T1000 (cell line): ENCODE data around the gene SORCS2.
A peak's percentile ranks its signal among the peaks of the same experiment; 100 is the strongest.

Experiments
- DNase-seq: peaks from one replicate; lab custom pipeline; 2025; ENCODE audit warnings: mixed read lengths; lab: John Stamatoyannopoulos, UW

The SORCS2 gene

DNA sequence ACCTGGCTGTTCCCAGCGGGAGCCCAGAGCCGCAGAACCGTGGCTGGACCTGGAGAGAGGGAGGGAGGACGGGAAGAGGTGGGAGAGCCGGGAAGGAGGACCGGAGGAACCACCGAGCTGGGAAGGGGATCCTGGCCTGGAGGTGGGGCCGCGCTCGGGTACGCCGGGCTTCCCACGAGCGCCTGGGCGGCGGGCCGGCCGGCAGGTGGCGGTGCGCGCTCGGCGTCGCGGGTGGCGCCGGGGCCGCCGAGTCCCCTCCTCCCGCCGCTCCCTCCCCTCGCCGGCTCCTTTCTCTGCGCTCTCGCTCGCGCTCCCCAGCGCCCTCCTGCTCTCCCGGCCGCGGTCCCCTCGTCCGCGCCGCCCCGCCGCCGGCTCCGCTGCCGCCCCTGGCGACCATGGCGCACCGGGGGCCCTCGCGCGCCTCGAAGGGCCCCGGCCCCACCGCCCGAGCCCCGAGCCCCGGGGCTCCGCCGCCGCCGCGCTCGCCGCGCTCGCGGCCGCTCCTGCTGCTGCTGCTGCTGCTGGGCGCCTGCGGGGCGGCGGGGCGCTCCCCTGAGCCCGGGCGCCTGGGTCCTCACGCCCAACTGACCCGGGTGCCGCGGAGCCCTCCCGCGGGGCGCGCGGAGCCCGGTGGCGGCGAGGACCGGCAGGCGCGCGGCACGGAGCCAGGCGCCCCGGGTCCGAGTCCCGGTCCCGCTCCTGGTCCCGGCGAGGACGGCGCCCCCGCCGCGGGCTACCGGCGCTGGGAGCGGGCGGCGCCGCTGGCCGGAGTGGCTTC is at the start of gene SORCS2:
TSS of gene SORCS2 (plus strand) at position 287 of the 778 bp plus-strand sequence.
- peak; percentile 53 for DNase-seq

DNA sequence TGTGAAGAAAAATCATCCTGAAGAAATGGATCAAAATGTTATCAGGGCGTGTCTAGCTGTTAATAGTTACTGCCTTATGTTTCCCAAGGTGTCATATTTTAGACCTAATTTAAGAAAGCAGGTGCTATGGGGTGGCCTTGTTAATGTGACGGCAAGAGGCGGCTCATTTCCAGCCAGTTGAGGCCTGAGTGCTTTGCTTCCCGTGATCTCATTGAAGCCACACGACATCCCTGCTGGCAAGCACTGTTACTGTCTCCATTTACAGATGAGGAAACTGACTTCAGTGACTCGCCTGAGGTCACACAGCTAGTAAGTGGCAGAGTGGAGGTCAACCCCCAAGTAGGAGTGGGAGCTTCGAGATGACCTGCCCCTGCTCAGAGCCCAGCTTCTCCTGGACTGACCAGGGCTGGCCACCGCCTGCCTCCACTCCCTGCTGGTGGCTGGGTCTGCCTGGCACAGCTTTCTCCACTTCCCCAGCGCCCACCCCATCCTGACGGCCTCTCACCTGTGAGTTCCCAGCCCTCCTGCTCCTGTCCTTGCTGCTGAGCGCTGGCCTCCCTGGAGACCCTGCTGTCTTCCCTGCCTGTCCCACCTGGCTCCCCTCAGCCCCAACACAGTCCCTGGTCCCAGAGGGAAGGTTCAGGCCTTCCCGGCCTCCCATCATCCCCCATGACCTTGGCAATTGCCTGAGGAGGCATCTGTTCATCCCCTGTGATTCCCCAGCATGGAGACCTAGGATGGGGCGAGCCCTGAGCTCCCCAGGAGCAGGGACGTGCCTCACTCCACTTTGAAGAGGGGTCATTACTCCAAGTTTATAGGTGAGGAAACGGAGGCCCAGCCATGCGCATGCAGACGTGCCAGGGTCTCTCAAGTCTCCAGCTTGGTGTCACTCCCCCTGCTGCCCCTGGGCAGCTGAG is 47.7 kb upstream of the SORCS2 start:
- DNase-seq, result no peak

DNA sequence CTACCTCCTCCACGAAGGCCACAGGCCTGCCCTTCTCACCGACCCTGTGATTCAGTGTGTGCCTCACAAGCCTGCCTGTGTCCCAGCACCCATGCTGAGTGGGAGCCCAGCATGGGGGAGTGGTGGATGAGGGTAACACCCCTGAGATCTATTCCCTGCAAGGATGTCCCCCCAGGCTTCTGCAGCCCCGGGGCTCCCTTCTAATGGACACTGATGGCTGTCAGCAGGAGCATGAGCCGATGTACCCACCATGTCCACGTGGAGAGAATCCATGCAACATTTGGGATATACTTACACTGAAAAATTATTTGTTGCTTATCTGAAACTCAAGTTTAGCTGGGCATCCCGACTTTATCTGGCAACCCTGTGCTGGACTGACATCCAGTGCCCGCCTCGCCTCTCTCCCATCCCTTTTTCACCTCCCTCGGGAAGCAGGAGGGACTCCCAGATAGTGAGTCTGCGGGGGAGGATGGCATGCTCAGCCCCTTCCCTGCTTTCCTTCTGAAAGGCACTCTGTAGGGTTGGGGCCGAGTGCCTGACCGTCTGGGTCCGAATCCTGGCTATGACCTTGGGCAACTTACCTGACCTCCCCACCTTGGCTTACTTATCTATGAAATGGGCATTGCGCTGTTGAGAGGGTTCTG is 46.9 kb upstream of the SORCS2 start:
- DNase-seq, result no peak

DNA sequence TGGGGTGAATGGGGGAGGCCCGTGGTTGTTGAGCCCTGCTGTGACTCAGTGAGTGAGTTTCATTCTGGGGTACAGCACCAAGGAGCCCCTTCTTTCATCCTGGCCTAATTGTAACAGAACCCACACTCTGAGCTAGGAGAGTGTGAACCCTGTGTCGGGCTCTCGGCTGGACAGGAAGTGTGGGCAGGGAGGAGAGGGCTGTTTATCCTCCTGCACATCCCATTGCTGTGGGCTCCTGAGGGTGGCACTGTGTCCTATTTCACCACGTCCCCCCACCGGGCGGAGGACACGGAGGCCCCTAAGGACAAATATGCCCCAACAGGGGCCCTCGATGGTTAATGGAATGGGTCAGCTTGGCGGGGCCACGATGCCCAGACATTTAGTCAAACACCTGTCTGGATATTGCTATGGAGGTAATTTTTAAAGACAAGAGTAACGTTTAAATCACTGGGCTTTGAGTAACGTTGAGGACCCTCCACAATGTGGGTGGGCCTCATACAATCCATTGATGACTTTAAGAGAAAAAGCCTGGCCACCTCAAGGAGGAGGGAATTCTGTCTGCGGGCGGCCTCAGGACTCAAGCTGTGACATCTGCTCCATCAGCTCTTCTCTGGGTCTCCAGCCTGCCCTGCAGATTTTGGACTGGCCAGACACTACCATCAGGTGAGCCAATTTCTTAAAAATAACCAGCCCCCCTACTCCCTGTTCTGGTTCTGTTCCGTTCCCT is 46.1 kb upstream of the SORCS2 start:
- DNase-seq, result no peak

DNA sequence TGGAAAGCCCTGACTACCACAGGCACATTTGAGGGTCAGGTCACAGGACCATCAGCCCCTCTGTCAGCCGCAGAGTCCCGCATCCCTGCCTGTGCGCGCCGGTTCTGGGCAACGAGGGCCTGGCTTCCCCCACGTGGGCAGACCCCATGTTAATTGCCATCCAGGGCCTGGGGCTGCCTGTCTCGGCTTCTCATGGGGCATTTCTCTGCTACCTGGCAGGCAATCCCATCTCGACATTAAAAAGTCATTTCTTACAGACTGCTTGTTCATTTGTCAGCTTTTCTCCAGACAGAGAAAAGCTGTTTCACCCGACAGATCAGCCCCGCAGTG is 45.6 kb upstream of the SORCS2 start:
- no peak for DNase-seq

DNA sequence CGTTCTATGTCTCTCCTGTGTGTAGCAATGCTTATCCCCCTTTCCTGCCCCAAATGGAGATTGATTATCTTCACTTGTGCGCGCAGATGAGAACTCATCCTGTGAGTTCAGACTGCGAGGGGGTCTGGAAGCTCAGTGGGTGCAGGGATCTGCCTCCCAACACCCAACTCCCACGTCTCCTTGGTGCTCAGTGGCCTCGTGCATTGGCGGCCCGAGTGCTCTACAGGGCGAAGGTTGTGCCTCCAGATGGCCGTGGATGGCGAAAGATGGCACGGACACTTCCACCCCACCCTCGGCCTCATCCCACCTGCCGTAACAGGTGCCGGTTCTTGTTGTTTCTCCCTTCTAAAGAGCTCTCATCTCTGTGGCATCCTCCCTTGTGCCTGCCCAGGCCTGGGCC is 45.1 kb upstream of the SORCS2 start:
- no peak for DNase-seq

DNA sequence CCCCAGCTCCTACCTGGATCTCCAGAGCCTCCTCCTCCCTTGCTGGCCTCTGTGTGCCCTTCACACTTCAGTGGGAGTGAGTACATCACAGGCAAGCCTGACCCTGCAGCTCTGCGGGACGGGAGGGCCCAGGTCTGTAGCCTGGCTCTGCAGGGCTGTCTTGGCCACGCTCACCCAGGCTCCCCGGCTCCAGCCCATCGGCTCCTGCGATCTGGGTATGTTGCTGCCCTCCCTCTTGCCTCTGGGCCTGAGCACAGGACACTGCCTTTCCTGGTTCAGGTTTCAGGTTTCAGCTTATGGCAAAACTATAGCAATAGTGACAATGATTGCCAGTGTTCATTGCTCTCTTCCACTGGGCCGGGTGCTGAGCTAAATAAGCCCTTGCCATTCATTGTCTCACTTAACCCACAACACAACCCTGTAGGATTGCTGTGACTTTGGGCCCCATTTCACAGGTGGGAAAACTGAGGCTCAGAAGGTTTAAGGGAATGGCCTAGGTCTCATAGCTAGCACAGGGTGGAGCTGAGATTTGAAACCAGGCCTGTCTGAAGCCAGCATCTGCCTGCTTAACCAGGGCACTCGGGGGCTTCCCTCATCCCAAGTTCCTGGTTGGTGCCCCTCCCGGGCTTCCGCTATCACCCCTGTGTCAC is 44.6 kb upstream of the SORCS2 start:
- DNase-seq, result no peak

DNA sequence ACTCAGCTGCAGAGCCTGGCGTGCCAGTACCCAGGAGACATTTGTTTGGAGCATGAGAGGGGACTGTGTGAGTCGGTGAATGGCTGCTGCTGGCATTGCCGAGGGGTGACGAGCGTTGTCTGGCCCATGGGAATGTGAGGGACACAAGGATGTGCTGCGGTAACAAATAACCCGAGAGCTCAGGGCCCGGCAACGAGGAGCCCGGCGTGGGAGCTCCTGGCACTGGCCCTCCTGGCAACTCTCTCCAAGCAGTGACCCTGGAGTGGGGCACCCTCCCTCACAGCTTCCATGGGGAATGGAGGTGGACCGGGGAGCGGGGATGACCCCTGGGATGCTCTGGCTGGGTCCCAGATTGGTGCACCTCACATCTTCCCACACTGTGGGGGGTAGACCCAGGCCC is 44.0 kb upstream of the SORCS2 start:
- DNase-seq, result no peak

DNA sequence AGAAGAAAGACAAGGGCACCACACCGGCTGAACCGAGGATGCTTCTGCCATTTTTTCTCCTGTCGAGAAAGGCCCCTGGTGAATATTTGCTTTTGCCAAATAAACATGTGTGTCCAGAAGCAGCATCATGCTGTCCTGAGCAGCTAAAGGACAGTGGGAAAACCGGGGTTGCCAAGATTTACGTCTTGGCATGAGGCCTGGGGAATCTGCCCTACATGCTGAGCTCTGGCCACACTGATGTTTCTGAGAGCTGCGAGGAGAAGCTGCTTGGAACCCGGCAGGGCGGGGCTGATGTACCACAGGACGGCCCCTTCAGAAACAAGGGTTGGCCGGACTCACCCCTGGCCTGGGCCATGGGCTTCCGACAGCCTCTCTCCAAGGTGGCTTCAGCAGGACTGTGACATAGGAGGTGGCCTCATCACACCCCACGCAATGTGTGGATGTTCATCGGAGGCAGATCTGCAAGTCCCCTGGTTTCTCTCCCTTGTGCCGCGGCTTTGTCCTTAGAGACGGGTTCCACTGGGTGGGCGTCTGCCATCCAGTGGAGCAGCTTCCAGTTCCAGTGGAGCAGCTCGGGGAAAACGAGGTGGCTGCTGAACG is 42.2 kb upstream of the SORCS2 start:
- no peak for DNase-seq

DNA sequence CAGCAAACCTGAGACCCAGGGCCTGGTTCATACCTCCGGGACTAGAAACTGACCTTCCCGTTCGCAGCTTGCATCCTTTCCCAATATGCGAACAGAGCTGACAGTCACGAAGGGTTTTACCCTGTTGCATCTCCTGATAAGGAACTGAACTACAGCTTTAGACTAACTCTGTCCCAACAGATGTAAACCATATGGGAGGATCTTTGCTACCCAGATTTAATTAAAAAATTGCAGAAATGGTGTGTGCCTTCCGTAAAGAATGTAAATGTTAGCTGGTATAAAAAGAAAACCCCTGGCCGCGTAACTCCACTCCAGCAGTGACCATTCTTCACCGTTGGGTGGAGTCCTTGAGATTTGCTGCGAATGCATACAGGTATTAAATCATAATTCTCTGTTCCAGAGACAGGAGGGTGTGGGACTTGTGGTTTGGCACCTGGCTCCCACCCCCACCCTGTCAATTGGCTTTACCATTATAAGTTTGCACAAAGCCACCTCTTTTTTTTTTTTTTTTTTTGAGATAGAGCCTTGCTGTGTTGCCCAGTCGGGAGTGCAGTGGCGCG is 40.6 kb upstream of the SORCS2 start:
- DNase-seq, result no peak

DNA sequence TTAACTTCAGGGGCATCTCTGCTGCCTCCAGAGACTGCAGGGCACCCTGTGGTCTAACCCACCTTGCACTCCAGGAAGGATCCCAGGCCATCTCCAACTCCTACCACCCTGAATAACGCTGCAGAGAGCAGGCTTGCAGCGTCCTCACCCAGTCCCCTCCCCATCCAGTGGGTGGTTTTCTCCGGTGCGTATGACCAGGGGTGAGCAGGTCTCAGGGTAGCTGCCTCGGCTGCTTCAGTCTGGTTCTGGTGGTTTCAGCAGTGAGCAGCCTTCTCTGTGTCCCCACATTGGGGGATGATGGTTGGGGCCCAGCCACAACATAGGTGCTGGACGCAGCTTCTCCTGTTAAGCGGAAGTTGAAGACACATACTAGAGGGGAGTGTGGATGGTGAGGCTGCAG is 38.6 kb upstream of the SORCS2 start:
- no peak for DNase-seq

DNA sequence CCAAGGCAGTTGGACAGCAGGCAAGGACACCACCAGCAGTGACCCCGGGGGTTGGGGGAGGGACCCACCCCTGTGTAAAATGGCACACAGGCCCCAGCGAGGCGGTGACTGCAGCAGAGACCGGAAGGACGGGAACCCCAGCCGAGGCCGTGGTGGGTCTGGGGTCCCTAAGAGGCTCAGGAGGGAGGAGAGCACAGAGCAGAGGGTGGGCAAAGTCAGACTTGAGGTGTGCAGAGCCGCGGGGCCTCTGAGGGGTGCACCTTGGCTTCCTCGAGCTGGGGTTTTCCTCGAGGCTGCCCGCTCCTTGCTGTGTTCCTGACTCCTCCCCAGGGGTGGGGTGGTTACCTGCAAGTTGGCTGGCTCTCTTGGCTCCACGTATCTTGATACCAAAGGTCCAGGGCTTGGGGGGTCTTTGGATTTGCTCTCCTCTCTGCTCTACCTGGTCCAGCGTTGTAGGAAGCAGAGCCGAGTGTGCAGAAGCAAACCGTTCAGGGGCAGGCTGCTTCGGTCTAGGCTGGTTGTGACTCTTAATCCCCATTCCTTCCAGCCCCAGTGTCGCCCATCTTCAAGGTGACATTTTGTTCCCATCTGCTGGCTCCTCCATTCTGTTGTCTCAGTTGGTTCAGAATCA is 37.9 kb upstream of the SORCS2 start:
- DNase-seq, result no peak

DNA sequence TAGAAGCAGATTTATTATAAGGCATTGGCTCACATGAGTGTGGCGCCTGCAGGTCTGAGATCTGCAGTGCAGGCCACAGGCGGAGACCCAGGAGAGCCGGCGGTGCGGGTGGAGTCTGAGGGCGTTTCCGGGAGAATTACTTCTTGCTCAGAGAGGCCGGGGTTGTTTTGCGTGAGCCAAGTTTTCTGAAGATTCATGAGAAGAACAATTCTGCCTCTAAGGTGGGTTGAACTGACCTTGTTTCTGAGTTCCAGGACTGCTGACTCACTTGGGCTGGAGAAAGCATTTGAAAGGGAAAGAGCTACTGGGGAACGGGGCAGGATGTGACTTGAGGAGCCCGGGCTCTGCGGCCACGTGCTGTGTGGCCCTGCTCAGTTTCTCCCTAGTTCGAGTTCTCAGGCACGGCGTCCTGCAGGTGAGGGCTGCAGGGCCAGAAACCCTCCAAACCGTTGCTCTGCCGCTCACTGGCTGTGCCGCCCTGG is 36.7 kb upstream of the SORCS2 start:
- no peak for DNase-seq

DNA sequence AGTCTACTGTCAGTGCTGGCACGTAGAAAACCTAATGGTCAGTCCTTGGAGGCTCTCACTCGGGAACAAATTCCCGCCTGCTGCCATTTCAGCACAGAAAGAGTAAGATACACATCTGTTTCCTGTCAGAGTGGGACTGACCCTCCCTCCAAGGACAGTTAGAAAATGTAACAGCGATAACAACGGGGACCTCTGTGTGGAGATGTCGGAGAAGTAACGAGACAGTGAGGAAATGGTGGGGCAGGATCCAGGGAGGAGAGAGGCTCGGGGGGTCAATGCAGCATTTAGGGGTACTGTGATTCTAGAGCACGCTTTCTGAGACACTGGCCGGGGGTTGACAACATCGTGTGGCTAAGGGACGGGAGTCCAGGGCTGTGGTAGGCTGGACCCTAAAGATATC is 36.0 kb upstream of the SORCS2 start:
- DNase-seq, result no peak

DNA sequence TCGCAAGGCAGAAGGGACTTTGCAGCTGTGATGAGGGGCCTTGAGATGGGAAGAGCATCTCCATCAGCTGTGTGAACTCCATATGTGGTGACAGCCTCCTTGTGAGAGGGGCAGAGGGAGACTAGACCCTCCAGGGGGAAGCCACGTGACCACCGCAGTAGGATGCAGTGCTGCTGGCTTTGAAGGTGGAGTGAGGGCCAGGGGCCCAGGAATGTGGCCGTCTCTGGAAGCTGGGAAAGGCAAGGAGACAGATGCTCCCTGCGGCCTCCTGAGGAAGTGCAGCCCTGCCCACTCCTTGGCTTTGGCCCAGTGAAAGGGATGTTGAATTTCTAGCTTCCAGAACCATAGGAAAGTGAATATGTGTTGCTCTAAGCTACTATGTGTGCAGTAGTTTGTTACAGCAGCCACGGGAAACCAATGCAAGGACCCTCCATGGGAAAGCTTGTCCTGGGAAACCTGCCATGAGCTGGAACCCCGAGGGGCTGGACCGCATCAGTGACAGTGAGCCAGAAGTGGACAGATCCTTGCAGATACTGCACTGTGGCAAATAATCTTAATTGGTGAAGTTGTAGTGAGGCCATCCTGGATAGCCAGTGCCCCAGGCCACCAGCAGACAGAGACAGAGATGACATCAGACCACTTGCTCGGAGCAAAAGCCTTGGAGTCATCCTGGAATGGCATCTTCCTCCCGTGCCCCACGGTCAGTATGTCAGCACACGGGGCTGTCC is 35.4 kb upstream of the SORCS2 start:
- DNase-seq, result no peak

DNA sequence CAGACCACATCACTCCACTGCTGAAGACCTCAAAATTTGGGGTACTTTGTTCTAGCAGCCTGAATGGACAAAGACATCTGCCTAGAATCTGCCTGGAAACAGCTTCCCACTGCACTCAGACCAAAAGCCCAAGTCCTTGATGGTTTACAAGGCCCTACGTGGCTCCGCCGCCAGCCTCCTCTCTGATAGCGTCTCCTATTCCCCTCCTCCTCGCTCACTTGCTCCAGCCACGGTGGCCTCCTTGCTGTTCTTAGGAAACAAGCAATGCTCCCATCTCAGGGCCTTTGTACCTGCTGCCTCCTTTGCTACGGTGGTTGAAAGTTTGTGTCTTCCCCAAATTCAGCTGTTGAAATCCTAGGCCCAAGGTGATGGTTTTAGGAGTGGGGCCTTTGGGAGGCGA is 34.7 kb upstream of the SORCS2 start:
- DNase-seq, result no peak

DNA sequence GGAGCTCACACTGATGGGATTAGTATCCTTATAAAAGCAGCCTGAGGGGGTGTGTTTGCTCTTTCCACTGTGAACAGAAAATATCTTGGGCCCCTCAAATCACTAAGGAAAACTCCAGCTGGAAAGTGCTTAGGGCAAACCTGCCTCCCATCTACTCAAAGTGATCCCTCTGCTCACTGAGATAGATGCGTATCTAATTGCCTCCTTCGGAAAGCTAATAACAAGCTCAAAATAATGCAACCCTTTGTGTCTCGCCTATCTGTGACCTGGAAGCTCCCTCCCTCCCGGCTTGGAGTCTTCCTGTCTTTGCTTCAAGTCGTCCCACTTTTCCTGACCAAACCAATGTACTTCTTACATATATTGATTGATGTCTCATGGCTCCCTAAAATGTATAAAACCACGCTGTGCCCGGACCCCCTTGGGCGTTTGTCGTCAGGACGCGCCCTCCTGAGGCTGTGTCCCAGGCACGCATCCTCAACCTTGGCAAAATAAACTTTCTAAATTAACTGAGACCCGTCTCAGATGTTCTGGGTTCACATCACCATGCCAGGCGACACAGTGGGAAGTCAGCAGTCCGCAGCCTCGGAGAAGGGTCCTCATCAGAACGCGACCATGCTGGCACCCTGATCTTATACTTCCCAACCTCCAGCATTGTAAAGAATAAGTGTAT is 34.1 kb upstream of the SORCS2 start:
- DNase-seq, result no peak

DNA sequence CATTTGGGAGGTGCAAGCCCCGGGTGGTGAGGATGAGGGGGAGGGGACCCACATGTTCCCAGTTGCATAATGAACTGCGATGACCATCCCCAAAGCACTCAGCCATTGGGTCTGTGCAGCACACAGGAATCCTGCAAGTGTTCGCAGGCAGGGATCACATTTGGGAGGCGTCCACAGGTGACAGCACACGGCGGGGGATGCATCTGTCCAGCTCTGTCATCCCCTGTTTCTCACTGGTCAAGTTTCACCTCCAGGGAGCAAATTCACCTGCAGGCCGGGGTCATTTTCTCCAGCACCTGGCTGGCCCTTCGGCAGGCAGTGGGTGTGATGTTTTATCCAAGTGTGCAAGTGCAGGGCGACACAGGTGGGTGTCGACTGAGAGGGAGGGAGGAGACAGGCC is 33.3 kb upstream of the SORCS2 start:
- no peak for DNase-seq

DNA sequence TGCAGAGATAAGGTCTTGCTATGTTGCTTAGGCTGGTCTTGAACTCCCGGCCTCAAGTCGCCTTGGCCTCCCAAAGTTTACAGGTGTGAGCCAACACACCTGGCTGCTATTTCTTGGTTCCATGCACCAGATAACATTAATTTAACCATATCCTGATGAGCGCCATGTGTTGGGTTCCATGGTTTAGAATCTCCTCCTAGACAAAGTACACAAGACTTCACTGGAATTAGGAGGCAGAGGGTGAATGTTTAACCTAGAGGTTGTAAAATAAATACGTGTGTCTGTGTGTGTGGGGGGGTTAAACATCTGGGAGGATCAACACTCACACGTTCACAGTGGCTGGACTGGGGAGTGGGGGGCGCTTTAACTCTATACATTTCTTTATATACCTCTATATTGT is 32.4 kb upstream of the SORCS2 start:
- no peak for DNase-seq
